Endodermal cell (in vitro differentiated cells): ENCODE measurements around the gene P2RX6. TPM values are rescaled to one million over a fixed set of nuclear protein-coding genes. Genes with fewer than 3 reads are reported as not detected.

ENCODE experiments used
- DNase-seq: peaks from one replicate; pipeline ENCODE4 v3.0.0-alpha.2; 2017
- H3K27ac ChIP-seq: 2 replicates; pipeline ENCODE4 v1.5.1; 2013; ENCODE audit warnings: mild to moderate bottlenecking, low read depth, low read length, moderate library complexity
- H3K27me3 ChIP-seq: 2 replicates; pipeline ENCODE4 v1.6.1; 2013; ENCODE audit warnings: mild to moderate bottlenecking, low read length, moderate library complexity; ENCODE audit not compliant: insufficient read depth, control insufficient read depth, poor library complexity, severe bottlenecking
- H3K36me3 ChIP-seq: 2 replicates; pipeline ENCODE4 v1.7.0; 2013; ENCODE audit warnings: mild to moderate bottlenecking, low read length, moderate library complexity; ENCODE audit not compliant: control insufficient read depth, insufficient read depth
- H3K4me1 ChIP-seq: one replicate; pipeline ENCODE4 v1.7.0; 2013; ENCODE audit warnings: low read length; ENCODE audit not compliant: control insufficient read depth, insufficient read depth
- H3K4me3 ChIP-seq: 2 replicates; pipeline ENCODE4 v1.5.1; 2013; ENCODE audit warnings: mild to moderate bottlenecking, low read length, moderate library complexity
- H3K9ac ChIP-seq: 2 replicates; pipeline ENCODE4 v1.6.1; 2013; ENCODE audit warnings: mild to moderate bottlenecking, low read length, moderate library complexity; ENCODE audit not compliant: poor library complexity, severe bottlenecking; ENCODE audit errors: extremely low read depth
- H3K9me3 ChIP-seq: 2 replicates; pipeline ENCODE4 v1.6.1; 2013; ENCODE audit warnings: mild to moderate bottlenecking, low read length, moderate library complexity; ENCODE audit not compliant: control insufficient read depth
- H3K27ac Mint-ChIP-seq: 2 replicates; pipeline ENCODE4 v1.8.0; 2020; ENCODE audit warnings: mixed read lengths
- H3K27me3 Mint-ChIP-seq: 2 replicates; pipeline ENCODE4 v1.8.0; 2021; ENCODE audit warnings: mild to moderate bottlenecking, mixed read lengths; ENCODE audit not compliant: insufficient read depth
- H3K36me3 Mint-ChIP-seq: 2 replicates; pipeline ENCODE4 v1.8.0; 2020; ENCODE audit warnings: low read depth, mixed read lengths
- H3K4me1 Mint-ChIP-seq: 2 replicates; pipeline ENCODE4 v1.8.0; 2020; ENCODE audit warnings: mixed read lengths
- H3K4me3 Mint-ChIP-seq: 2 replicates; pipeline ENCODE4 v1.8.0; 2020; ENCODE audit warnings: mild to moderate bottlenecking, moderate library complexity, mixed read lengths
- H3K9me3 Mint-ChIP-seq: 2 replicates; pipeline ENCODE4 v1.8.0; 2020; ENCODE audit warnings: mild to moderate bottlenecking, mixed read lengths
- WGBS, 2 experiments: methylation state at CpG; one replicate each; pipeline versions ENCODE4 v1.1.5 to v1.1.7; 2013; ENCODE audit warnings: missing lambda C conversion rate in 2 of 2, mixed read lengths in 1 of 2; ENCODE audit not compliant: insufficient coverage in 1 of 2, insufficient read length in 1 of 2; 5-methylcytosine and 5-hydroxymethylcytosine counted together
- total RNA-seq, 2 donors: library from RNA; stranded (reverse); fragmentation: NEBNext Ultra II Directional in 1 of 2; extraction: Animal tissue kit (Norgen Biotek cat#: 25700) in 1 of 2; gene quantifications; 2 replicates in 1 of 2; 3 replicates in 1 of 2; pipeline ENCODE4 v1.2.1, GENCODE V29; 2021
- TF ChIP-seq, protein P1 (sequence below): fragments of 200-600 bp; sonication (generic); conservative IDR thresholded peaks from 2 replicates; pipeline ENCODE4 v1.5.0; 2021; ENCODE audit warnings: antibody characterized with exemption, mild to moderate bottlenecking

Gene P2RX6
- total RNA-seq, 2 donors from 2014 or later, result 0.73 to 1.9 TPM

DNA sequence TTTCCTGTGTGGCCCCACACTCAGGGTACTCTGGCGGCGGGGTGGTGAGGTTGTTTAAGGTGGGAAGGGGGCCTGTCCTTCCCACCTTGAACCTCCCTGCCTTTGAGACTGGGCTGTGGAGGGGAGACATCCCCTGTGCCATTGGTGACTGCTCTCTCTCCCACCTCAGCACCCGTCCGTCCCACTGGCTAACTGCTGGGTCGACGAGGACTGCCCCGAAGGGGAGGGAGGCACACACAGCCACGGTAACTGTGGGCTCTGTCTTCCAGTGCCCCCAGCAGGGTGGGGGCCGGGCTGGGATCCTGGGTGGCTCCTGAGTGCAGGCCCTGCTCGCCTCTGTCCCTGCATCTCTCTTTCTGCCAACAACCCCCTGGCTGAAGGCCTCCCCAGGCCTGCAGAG lies 7.5 kb downstream of the P2RX6 start:
- H3K4me3 Mint-ChIP-seq, result no peak overlapping the region
- no peak for DNase-seq
- H3K4me3 ChIP-seq, result no peak overlapping the region
- WGBS, 2 experiments, result 85 to 86% methylated on average over 6 to 10 of the region's 10 CpGs
- no peaks in the 10 kb centered on the region for H3K4me1 ChIP-seq
- no peaks in the 10 kb centered on the region for H3K36me3 Mint-ChIP-seq
- H3K36me3 ChIP-seq, result no peaks in the 10 kb centered on the region
- no peak overlapping the region for H3K27ac Mint-ChIP-seq
- H3K9ac ChIP-seq, result no peak overlapping the region
- H3K27ac ChIP-seq, result no peak overlapping the region
- no peaks in the 10 kb centered on the region for H3K27me3 ChIP-seq
- peaks cover 13% of the 10 kb centered on the region for H3K9me3 ChIP-seq
- peaks cover 17% of the 10 kb centered on the region for H3K9me3 Mint-ChIP-seq
- TF ChIP-seq, protein P1, sequence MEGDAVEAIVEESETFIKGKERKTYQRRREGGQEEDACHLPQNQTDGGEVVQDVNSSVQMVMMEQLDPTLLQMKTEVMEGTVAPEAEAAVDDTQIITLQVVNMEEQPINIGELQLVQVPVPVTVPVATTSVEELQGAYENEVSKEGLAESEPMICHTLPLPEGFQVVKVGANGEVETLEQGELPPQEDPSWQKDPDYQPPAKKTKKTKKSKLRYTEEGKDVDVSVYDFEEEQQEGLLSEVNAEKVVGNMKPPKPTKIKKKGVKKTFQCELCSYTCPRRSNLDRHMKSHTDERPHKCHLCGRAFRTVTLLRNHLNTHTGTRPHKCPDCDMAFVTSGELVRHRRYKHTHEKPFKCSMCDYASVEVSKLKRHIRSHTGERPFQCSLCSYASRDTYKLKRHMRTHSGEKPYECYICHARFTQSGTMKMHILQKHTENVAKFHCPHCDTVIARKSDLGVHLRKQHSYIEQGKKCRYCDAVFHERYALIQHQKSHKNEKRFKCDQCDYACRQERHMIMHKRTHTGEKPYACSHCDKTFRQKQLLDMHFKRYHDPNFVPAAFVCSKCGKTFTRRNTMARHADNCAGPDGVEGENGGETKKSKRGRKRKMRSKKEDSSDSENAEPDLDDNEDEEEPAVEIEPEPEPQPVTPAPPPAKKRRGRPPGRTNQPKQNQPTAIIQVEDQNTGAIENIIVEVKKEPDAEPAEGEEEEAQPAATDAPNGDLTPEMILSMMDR, result no peak
- H3K4me1 Mint-ChIP-seq, result peaks cover 7% of the 10 kb centered on the region
- peaks cover 7% of the 10 kb centered on the region for H3K27me3 Mint-ChIP-seq

DNA sequence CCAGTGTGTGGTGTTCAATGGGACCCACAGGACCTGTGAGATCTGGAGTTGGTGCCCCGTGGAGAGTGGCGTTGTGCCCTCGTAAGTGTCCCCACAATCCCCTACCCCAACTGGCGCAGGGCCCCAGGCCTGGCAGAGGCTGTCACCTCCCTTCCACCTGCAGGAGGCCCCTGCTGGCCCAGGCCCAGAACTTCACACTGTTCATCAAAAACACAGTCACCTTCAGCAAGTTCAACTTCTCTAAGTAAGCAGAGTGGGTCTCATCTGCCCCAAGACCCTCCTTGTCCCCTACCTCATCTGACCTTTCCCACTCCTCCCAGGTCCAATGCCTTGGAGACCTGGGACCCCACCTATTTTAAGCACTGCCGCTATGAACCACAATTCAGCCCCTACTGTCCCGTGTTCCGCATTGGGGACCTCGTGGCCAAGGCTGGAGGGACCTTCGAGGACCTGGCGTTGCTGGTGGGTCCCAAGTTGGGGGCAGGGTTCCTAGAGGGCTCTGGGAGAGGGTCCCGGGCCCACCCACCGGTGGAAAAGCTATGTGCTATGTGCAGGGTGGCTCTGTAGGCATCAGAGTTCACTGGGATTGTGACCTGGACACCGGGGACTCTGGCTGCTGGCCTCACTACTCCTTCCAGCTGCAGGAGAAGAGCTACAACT lies 8.1 kb downstream of the P2RX6 start:
- H3K27ac ChIP-seq, result no peak overlapping the region
- Mint-ChIP-seq H3K36me3 (no peaks in the 10 kb centered on the region), H3K27ac (no peak overlapping the region), H3K9me3 (peaks cover 17% of the 10 kb centered on the region), H3K27me3 (peaks cover 6% of the 10 kb centered on the region), H3K4me1 (peaks cover 7% of the 10 kb centered on the region), H3K4me3 (no peak overlapping the region)
- H3K4me1 ChIP-seq, result no peaks in the 10 kb centered on the region
- H3K4me3 ChIP-seq, result no peak overlapping the region
- no peak overlapping the region for H3K9ac ChIP-seq
- H3K9me3 ChIP-seq, result peaks cover 13% of the 10 kb centered on the region
- WGBS, 2 experiments, result 90 to 92% methylated on average over 9 to 13 of the region's 13 CpGs
- H3K36me3 ChIP-seq, result no peaks in the 10 kb centered on the region
- no peaks in the 10 kb centered on the region for H3K27me3 ChIP-seq
- TF ChIP-seq, protein P1, result peak; percentile 59
- DNase-seq, result peak; percentile 62

DNA sequence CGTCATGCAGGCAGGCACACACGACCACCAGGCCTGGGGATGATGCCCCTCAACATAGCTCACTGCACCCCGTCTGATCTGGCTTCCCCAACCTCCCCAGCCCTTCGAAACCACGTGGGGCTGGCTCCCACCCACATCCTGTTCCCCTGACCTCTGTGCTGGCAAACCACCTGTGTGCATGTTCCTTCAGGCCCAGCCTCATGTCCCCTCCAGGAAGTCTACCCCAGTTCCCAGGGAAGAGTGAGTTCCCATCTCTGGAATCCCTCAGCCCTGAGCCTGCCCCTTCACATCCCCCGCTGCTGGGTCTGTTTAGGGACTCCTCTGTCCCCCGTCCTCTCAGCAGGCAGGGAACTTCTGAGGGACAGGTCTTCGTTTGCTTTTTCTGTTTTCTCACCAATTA lies 10.3 kb downstream of the P2RX6 start:
- Mint-ChIP-seq H3K9me3 (peaks cover under 1% of the 10 kb centered on the region), H3K4me3 (no peak overlapping the region), H3K27ac (no peak overlapping the region), H3K36me3 (no peaks in the 10 kb centered on the region), H3K27me3 (peaks cover 6% of the 10 kb centered on the region), H3K4me1 (peaks cover 7% of the 10 kb centered on the region)
- Histone ChIP-seq H3K9ac (no peak overlapping the region), H3K27me3 (peaks cover 2% of the 10 kb centered on the region), H3K27ac (no peak overlapping the region), H3K4me1 (no peaks in the 10 kb centered on the region), H3K4me3 (no peak overlapping the region), H3K9me3 (peaks cover under 1% of the 10 kb centered on the region), H3K36me3 (no peaks in the 10 kb centered on the region)
- no peak for DNase-seq
- TF ChIP-seq, protein P1, result no peak
- 75 to 83% methylated on average over 7 to 8 of the region's 8 CpGs for WGBS, 2 experiments
